ENCODE measurements around the gene GORASP2.
A peak's percentile ranks its signal among the peaks of the same experiment; 100 is the strongest.

Gene GORASP2

GRCh38 chr2:170950221-170950761, 21.2 kb downstream of the GORASP2 start:
- no peak for DNase-seq
- in situ Hi-C loops (cut with MboI; ENCODE audit: low pct_unique_long_range_greater_than_20kb, low sequenced_read_pairs) = loop anchor here (25.0 kb wide), 1 partner anchor 487 kb away; the partner anchor contains the start of genes DCAF17 and METTL8

GRCh38 chr2:170953941-170954340, 24.9 kb downstream of the GORASP2 start:
- in situ Hi-C loops (cut with MboI; ENCODE audit: low pct_unique_long_range_greater_than_20kb, low sequenced_read_pairs) = loop anchor here (25.0 kb wide), 1 partner anchor 483 kb away; the partner anchor contains the start of genes DCAF17 and METTL8
- DNase-seq = no peak

GRCh38 chr2:170963386-170963785, 34.3 kb downstream of the GORASP2 start:
- in situ Hi-C loops (cut with MboI; ENCODE audit: low pct_unique_long_range_greater_than_20kb, low sequenced_read_pairs) = loop anchor here (25.0 kb wide), 1 partner anchor 474 kb away; the partner anchor contains the start of genes DCAF17 and METTL8
- no peak for DNase-seq

- no peak for DNase-seq
- in situ Hi-C loops (cut with MboI; ENCODE audit: low pct_unique_long_range_greater_than_20kb, low sequenced_read_pairs) = loop anchor here (25.0 kb wide), 1 partner anchor 472 kb away; the partner anchor contains the start of genes DCAF17 and METTL8
Measured at GRCh38 chr2:170965446-170966225, 36.6 kb downstream of the GORASP2 start.

GRCh38 chr2:170966648-170967396, 37.8 kb downstream of the GORASP2 start:
- peak; percentile 15 for DNase-seq
- in situ Hi-C loops (cut with MboI; ENCODE audit: low pct_unique_long_range_greater_than_20kb, low sequenced_read_pairs) = loop anchor here (25.0 kb wide), 1 partner anchor 470 kb away; the partner anchor contains the start of genes DCAF17 and METTL8

GRCh38 chr2:170967553-170967952, 38.5 kb downstream of the GORASP2 start:
- in situ Hi-C loops (cut with MboI; ENCODE audit: low pct_unique_long_range_greater_than_20kb, low sequenced_read_pairs) = loop anchor here (25.0 kb wide), 1 partner anchor 470 kb away; the partner anchor contains the start of genes DCAF17 and METTL8
- DNase-seq = no peak

- in situ Hi-C loops (cut with MboI; ENCODE audit: low pct_unique_long_range_greater_than_20kb, low sequenced_read_pairs) = loop anchor here (25.0 kb wide), 1 partner anchor 469 kb away; the partner anchor contains the start of genes DCAF17 and METTL8
- DNase-seq = peak; percentile 5
Measured at GRCh38 chr2:170968205-170969003, 39.4 kb downstream of the GORASP2 start.

GRCh38 chr2:170969030-170969429, 40.0 kb downstream of the GORASP2 start:
- in situ Hi-C loops (cut with MboI; ENCODE audit: low pct_unique_long_range_greater_than_20kb, low sequenced_read_pairs) = loop anchor here (25.0 kb wide), 1 partner anchor 468 kb away; the partner anchor contains the start of genes DCAF17 and METTL8
- no peak for DNase-seq

GRCh38 chr2:170969872-170970496, 40.9 kb downstream of the GORASP2 start:
- no peak for DNase-seq
- in situ Hi-C loops (cut with MboI; ENCODE audit: low pct_unique_long_range_greater_than_20kb, low sequenced_read_pairs) = loop anchor here (25.0 kb wide), 1 partner anchor 467 kb away; the partner anchor contains the start of genes DCAF17 and METTL8

GRCh38 chr2:170971071-170971470, 42.0 kb downstream of the GORASP2 start:
- in situ Hi-C loops (cut with MboI; ENCODE audit: low pct_unique_long_range_greater_than_20kb, low sequenced_read_pairs) = loop anchor here (25.0 kb wide), 1 partner anchor 466 kb away; the partner anchor contains the start of genes DCAF17 and METTL8
- no peak for DNase-seq

GRCh38 chr2:170972296-170973224, 43.5 kb downstream of the GORASP2 start:
- no peak for DNase-seq
- in situ Hi-C loops (cut with MboI; ENCODE audit: low pct_unique_long_range_greater_than_20kb, low sequenced_read_pairs) = loop anchor here (25.0 kb wide), 1 partner anchor 465 kb away; the partner anchor contains the start of genes DCAF17 and METTL8

- no peak for DNase-seq
- in situ Hi-C loops (cut with MboI; ENCODE audit: low pct_unique_long_range_greater_than_20kb, low sequenced_read_pairs) = loop anchor here (25.0 kb wide), 1 partner anchor 464 kb away; the partner anchor contains the start of genes DCAF17 and METTL8
Measured at GRCh38 chr2:170973225-170973491, 44.1 kb downstream of the GORASP2 start.

GRCh38 chr2:170973492-170974303, 44.6 kb downstream of the GORASP2 start:
- peak; percentile 91 for DNase-seq
- in situ Hi-C loops (cut with MboI; ENCODE audit: low pct_unique_long_range_greater_than_20kb, low sequenced_read_pairs) = loop anchor here (25.0 kb wide), 1 partner anchor 464 kb away; the partner anchor contains the start of genes DCAF17 and METTL8

GRCh38 chr2:170974304-170974993, 45.4 kb downstream of the GORASP2 start:
- no peak for DNase-seq
- in situ Hi-C loops (cut with MboI; ENCODE audit: low pct_unique_long_range_greater_than_20kb, low sequenced_read_pairs) = loop anchor here (25.0 kb wide), 1 partner anchor 463 kb away; the partner anchor contains the start of genes DCAF17 and METTL8

GRCh38 chr2:170975127-170975942, 46.3 kb downstream of the GORASP2 start:
- in situ Hi-C loops (cut with MboI; ENCODE audit: low pct_unique_long_range_greater_than_20kb, low sequenced_read_pairs) = no loop called here
- no peak for DNase-seq
